Karpas-422 (cell line): Measurements from ENCODE around the gene ELF4. TPM values are rescaled to one million over a fixed set of nuclear protein-coding genes. Genes with fewer than 3 reads are reported as not detected.

Experiments used
- DNase-seq: peaks from one replicate; pipeline ENCODE4 v3.0.0-alpha.2; 2015
- H2AFZ ChIP-seq: fragments of 200-600 bp; sonication (generic); 2 replicates; pipeline ENCODE4 v1.6.1; 2014; ENCODE audit warnings: antibody characterized with exemption, low read length, mixed read lengths
- H3K27ac ChIP-seq: fragments of 200-600 bp; sonication (generic); 2 replicates; pipeline ENCODE4 v1.5.1; 2014; ENCODE audit warnings: mild to moderate bottlenecking, low read length, moderate library complexity
- H3K27me3 ChIP-seq: fragments of 200-600 bp; sonication (generic); 2 replicates; pipeline ENCODE4 v1.6.1; 2014; ENCODE audit warnings: low read length, mixed read lengths
- H3K36me3 ChIP-seq: fragments of 200-600 bp; sonication (generic); 2 replicates; pipeline ENCODE4 v1.6.1; 2014; ENCODE audit warnings: low read length, mixed read lengths; ENCODE audit not compliant: insufficient read depth
- H3K4me1 ChIP-seq: fragments of 200-600 bp; sonication (generic); 2 replicates; pipeline ENCODE4 v1.6.1; 2014; ENCODE audit warnings: mild to moderate bottlenecking, low read length, mixed read lengths
- H3K4me2 ChIP-seq: fragments of 200-600 bp; sonication (generic); 2 replicates; pipeline ENCODE4 v1.6.1; 2014; ENCODE audit warnings: low read length, low read depth, mild to moderate bottlenecking; ENCODE audit not compliant: poor library complexity, severe bottlenecking
- H3K4me3 ChIP-seq: fragments of 200-600 bp; sonication (generic); 2 replicates; pipeline ENCODE4 v1.5.1; 2014; ENCODE audit warnings: mild to moderate bottlenecking, antibody characterized with exemption, low read length, mixed read lengths
- H3K79me2 ChIP-seq: fragments of 200-600 bp; sonication (generic); 2 replicates; pipeline ENCODE4 v1.6.1; 2014; ENCODE audit warnings: mild to moderate bottlenecking, low read length, mixed read lengths
- H3K9ac ChIP-seq: fragments of 200-600 bp; sonication (generic); 2 replicates; pipeline ENCODE4 v1.6.0; 2014; ENCODE audit warnings: low read length
- H3K9me2 ChIP-seq: fragments of 200-600 bp; sonication (generic), shearing (Covaris generic); replicated peaks from 2 replicates; pipeline ENCODE4 v1.6.0; 2014; ENCODE audit warnings: mild to moderate bottlenecking, low read length, moderate library complexity; ENCODE audit not compliant: insufficient read depth
- H3K9me3 ChIP-seq: fragments of 300-700, 200-600 bp; sonication (generic); 2 replicates; pipeline ENCODE4 v1.6.1; 2014; ENCODE audit warnings: low read length, mixed read lengths
- H4K20me1 ChIP-seq: fragments of 200-600 bp; sonication (generic); 2 replicates; pipeline ENCODE4 v1.6.1; 2014; ENCODE audit warnings: mild to moderate bottlenecking, antibody characterized with exemption, low read length, low read depth; ENCODE audit not compliant: insufficient read depth
- total RNA-seq: library from RNA; depleted of rRNA; stranded (reverse); fragments of >200 nt; shearing (Covaris generic); gene quantifications from 2 replicates; pipeline ENCODE4 v1.2.3, GENCODE V29; 2014; ENCODE audit warnings: low replicate concordance

The ELF4 gene
- total RNA-seq, 1 experiment from 2014 or later = 31.7 TPM

DNA sequence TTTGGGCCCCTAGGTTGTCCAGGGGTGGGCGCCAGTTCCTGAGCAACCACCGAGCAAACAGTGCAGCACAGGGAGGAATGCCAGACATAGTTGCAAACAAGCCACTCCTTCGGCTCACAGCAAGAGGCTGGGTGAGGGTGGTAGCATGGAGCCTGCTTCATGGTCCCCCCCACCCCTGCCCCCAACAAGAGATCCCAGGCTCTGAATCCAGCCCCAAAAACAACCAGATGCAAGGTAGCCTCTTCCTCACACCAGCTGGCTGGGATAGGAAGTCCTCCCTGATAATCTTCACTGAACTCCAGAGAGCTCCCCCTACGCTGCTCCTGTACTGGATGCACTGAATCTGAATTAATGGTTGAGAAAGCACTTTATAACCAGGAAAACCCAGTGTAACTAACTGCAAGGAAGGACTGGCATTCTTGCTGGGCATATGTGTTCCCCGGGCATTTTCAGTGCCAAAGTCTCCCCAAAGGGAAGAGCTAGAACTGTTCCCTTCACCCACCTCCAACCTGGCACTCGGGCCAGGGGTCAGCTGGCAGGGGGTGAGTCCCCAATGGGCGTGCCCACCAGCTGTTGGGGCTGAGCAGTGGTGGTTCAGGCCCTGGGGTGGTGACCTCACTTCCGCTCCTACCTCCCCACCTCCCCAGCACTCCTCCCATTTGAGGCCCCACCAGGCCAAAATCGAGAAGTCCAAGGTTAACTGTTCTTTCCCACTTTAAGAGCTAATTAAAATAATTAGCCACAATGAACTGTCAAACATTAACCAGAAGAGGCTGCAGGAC lies 1.5 kb downstream of the ELF4 start:
- peaks cover 7% of the 10 kb centered on the region; the same call in 1 of the 2 replicates for H4K20me1 ChIP-seq
- no peaks in the 10 kb centered on the region for H3K36me3 ChIP-seq
- H3K4me3 ChIP-seq = peak overlapping the region; percentile 68
- H3K4me1 ChIP-seq = peaks cover 45% of the 10 kb centered on the region
- peaks cover 62% of the 10 kb centered on the region for H3K79me2 ChIP-seq
- H3K9me2 ChIP-seq = no peaks in the 10 kb centered on the region
- no peaks in the 10 kb centered on the region for H3K27me3 ChIP-seq
- H3K9ac ChIP-seq = peak overlapping the region; percentile 86
- no peak overlapping the region for H2AFZ ChIP-seq
- H3K4me2 ChIP-seq = peak overlapping the region; percentile 84
- no peaks in the 10 kb centered on the region for H3K9me3 ChIP-seq
- DNase-seq = peak; percentile 78
- peak overlapping the region; percentile 84 for H3K27ac ChIP-seq

DNA sequence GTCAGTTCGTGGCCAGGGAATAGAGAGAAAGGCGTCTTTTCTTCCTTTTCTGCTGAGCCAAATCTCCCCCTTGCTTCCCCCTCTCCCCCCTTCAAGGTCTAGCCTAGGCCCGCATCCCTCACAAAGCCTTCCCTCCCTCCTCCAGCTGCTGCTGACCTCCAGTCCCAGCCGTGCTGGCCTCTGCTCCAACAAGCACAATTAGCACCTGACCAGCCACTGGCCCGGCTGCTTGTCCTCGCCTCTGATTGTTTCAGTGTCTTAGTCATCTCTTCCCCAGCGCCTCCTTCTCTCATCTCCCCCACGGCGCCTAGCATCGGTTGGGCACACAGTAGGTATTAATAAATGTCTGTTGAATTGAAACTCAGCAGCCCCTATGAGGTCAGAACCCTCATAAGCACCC lies 4.2 kb downstream of the ELF4 start:
- H3K36me3 ChIP-seq = no peaks in the 10 kb centered on the region
- no peak overlapping the region for H3K4me3 ChIP-seq
- H3K4me2 ChIP-seq = peak overlapping the region; percentile 2
- no peaks in the 10 kb centered on the region for H3K9me3 ChIP-seq
- peaks cover 89% of the 10 kb centered on the region for H3K79me2 ChIP-seq
- peak overlapping the region; percentile 42; the same call in 1 of the 2 replicates for H3K27ac ChIP-seq
- no peaks in the 10 kb centered on the region for H3K9me2 ChIP-seq
- H4K20me1 ChIP-seq = peaks cover 7% of the 10 kb centered on the region; the same call in 1 of the 2 replicates
- H3K9ac ChIP-seq = peak overlapping the region; percentile 53; the same call in 1 of the 2 replicates
- no peak overlapping the region for H2AFZ ChIP-seq
- no peaks in the 10 kb centered on the region for H3K27me3 ChIP-seq
- DNase-seq = no peak
- peaks cover 37% of the 10 kb centered on the region for H3K4me1 ChIP-seq

DNA sequence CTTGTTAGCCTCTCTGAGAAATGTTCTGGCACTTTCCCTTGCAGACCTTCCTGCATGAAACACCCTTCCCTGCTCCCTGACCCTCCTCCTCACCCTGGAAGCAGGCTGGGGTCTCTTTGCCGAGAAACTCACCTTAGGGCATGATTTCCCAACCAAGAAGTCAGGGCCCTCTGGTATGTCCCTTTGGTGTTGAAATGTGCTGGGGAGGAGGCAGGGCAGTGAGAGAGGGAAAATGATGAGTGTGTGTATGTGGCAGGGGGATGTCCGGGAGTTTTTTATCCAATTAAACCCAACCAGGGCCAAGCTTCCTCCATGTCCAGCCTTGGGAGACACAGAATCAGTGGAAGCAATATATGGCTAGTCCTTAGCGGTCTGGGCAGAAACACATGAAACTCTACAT lies 5.1 kb downstream of the ELF4 start:
- Histone ChIP-seq H3K9ac (no peak overlapping the region), H3K79me2 (peaks cover 97% of the 10 kb centered on the region), H3K36me3 (no peaks in the 10 kb centered on the region), H2AFZ (no peak overlapping the region), H3K4me2 (no peak overlapping the region), H3K27me3 (no peaks in the 10 kb centered on the region), H3K4me1 (peaks cover 36% of the 10 kb centered on the region), H3K9me2 (no peaks in the 10 kb centered on the region), H4K20me1 (peaks cover 7% of the 10 kb centered on the region; the same call in 1 of the 2 replicates), H3K27ac (no peak overlapping the region), H3K9me3 (no peaks in the 10 kb centered on the region), H3K4me3 (no peak overlapping the region)
- no peak for DNase-seq

DNA sequence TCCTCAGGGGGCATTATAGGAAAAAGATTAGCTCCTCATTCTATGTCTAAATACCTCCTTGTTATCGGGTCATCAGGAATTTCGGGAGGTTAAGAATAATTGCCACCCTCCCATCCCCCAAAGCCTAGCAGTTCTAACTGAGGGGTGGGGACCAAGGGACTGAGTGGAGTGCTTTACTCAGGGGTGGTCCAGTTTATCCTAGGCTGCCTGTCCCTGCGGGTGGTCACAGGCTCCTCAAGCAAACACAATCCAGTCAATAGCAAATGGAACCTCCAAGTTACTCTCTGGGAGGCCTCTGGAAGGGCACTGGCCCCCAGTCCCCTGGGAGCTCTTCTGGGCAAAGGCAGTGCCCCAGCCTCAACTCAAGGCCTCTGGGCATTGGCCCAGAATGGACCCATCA lies 6.7 kb downstream of the ELF4 start:
- H3K4me2 ChIP-seq = no peak overlapping the region
- H2AFZ ChIP-seq = no peak overlapping the region
- H4K20me1 ChIP-seq = peaks cover 6% of the 10 kb centered on the region; the same call in 1 of the 2 replicates
- H3K27ac ChIP-seq = no peak overlapping the region
- no peaks in the 10 kb centered on the region for H3K36me3 ChIP-seq
- no peak overlapping the region for H3K9ac ChIP-seq
- no peaks in the 10 kb centered on the region for H3K9me2 ChIP-seq
- no peak overlapping the region for H3K4me3 ChIP-seq
- no peak for DNase-seq
- H3K79me2 ChIP-seq = peaks cover 92% of the 10 kb centered on the region
- no peaks in the 10 kb centered on the region for H3K27me3 ChIP-seq
- H3K9me3 ChIP-seq = no peaks in the 10 kb centered on the region
- H3K4me1 ChIP-seq = peaks cover 28% of the 10 kb centered on the region

DNA sequence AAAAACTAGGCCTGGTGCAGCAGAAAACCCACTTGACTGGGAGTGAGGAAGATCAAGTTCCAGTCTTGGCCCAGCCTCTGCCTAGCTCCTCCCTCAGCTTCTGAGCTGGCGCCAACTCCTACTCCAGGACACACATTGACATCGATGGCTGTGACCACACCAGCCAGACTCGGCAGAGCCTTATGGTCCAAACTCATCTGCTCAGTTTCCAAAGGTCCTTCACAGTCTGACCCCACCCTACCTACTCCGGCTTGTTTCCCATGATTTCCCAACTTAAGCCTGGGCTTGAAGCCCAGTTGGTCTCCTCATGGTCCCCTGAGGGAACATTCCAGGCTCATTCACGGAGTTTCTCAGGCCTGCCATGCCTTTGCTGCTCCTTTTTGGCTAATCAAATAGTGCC lies 10.1 kb downstream of the ELF4 start:
- no peak for DNase-seq
- Histone ChIP-seq H4K20me1 (peaks cover 3% of the 10 kb centered on the region; the same call in 1 of the 2 replicates), H2AFZ (no peak overlapping the region), H3K9me3 (no peaks in the 10 kb centered on the region), H3K4me3 (no peak overlapping the region), H3K36me3 (no peaks in the 10 kb centered on the region), H3K27me3 (no peaks in the 10 kb centered on the region), H3K4me2 (no peak overlapping the region), H3K79me2 (peaks cover 82% of the 10 kb centered on the region), H3K27ac (no peak overlapping the region), H3K4me1 (peaks cover 2% of the 10 kb centered on the region; the same call in 1 of the 2 replicates), H3K9ac (no peak overlapping the region), H3K9me2 (no peaks in the 10 kb centered on the region)

DNA sequence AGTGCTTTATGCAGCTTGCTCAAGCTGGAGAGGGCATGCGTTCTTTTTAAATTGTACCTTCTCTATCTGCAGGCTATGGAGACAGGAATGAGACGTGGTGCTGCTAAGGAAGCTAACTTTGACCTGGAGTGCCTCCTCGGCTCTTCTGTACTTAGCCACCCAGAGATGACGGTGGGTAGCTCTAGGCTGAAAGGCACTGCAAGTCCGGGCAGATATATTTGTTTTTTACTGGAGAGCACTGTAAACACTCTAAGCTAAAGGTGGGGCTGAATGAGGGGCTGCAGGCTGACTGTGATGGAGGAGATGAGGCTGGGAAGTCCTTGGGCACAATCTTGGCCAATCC lies 12.1 kb downstream of the ELF4 start:
- Histone ChIP-seq H2AFZ (no peak overlapping the region), H3K36me3 (no peaks in the 10 kb centered on the region), H3K27me3 (no peaks in the 10 kb centered on the region), H3K9me2 (no peaks in the 10 kb centered on the region), H3K4me1 (peaks cover 5% of the 10 kb centered on the region), H3K9me3 (no peaks in the 10 kb centered on the region), H3K9ac (no peak overlapping the region), H3K27ac (no peak overlapping the region), H3K4me2 (no peak overlapping the region), H3K4me3 (no peak overlapping the region), H4K20me1 (peaks cover 8% of the 10 kb centered on the region; the same call in 1 of the 2 replicates), H3K79me2 (peaks cover 70% of the 10 kb centered on the region)
- DNase-seq = no peak

DNA sequence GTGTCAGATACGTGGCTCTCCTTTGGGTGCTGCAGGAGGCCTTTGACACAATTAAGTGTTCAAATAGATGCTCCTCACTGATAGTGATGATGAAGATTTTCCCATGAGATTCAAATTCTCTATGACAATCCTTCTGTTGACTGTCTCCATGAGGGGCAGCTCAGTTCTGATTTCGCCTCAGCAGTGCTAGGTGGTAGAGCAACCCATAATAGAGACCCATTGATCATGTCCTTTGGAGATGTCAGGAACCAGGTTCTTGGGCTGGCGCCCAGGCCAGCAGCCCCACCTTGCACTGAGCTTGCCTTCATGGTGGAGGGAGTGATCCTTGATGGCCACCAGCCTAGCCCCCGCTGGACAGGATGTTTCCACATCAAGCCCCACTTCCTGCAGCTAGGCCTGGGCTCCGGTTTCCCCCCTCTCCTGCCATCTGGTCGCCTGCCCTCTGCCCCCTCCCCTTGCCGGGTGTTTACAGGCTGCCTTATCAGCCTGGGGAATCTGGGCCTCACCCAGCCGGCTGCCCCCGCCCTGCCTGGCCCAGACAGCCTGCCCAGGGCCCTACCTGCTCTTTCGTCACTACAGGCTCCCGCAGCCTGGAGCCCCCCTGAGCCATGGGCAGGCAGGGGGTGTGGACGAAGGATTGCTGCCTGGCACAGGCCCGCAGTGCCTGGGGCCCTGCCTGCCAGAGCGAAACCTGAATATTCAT lies 12.6 kb downstream of the ELF4 start:
- H3K9ac ChIP-seq = no peak overlapping the region
- H3K9me2 ChIP-seq = no peaks in the 10 kb centered on the region
- peaks cover 68% of the 10 kb centered on the region for H3K79me2 ChIP-seq
- no peaks in the 10 kb centered on the region for H3K27me3 ChIP-seq
- peaks cover 9% of the 10 kb centered on the region for H3K4me1 ChIP-seq
- no peaks in the 10 kb centered on the region for H3K36me3 ChIP-seq
- H3K9me3 ChIP-seq = no peaks in the 10 kb centered on the region
- H3K27ac ChIP-seq = no peak overlapping the region
- no peak overlapping the region for H3K4me3 ChIP-seq
- H2AFZ ChIP-seq = no peak overlapping the region
- peaks cover 10% of the 10 kb centered on the region; the same call in 1 of the 2 replicates for H4K20me1 ChIP-seq
- no peak overlapping the region for H3K4me2 ChIP-seq
- no peak for DNase-seq

DNA sequence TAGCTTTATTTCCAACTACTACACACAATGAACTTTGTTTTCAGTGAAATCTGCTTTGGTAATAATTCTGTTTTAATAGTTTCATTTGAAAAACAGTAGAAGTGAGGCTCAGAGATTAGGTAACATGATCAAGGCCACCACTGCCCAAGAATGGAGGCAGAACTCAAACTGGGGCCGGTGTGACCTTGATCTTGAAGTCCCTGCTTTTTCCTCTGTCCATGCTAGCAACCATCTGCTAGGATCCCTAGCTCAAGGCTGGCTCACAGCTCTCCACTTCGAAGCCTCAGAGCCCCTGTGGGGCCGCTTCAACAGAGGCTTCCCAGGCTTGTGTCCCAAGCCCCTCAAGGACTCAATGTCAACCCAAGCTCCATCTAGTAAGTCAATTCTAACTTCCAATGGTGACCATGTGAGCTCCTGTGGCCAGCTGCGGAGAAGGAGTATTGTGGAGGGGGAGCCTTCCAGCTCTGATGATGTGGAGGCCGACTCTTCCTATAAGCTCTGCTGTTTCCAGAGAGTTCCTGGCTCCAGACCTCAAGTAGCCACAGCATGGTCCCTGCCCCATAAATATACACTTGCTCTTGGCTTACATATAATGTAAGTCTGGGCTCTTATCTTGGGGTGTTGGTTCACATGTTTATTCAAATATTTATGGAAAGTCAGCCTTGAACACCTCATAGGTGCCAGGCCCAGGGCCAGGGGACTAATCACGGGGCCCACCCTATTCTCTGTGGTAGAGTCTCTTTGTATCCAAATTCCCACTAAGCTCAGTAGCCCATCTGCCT lies 14.9 kb downstream of the ELF4 start:
- Histone ChIP-seq H3K4me3 (no peak overlapping the region), H4K20me1 (peaks cover 14% of the 10 kb centered on the region; the same call in 1 of the 2 replicates), H3K9ac (no peak overlapping the region), H3K4me2 (no peak overlapping the region), H3K27ac (no peak overlapping the region), H3K79me2 (peaks cover 65% of the 10 kb centered on the region), H3K36me3 (no peaks in the 10 kb centered on the region), H3K4me1 (peaks cover 24% of the 10 kb centered on the region), H3K9me3 (no peaks in the 10 kb centered on the region), H3K27me3 (no peaks in the 10 kb centered on the region), H2AFZ (no peak overlapping the region), H3K9me2 (no peaks in the 10 kb centered on the region)
- DNase-seq = no peak
